Measurements from ENCODE around the gene FXYD4.

DNA sequence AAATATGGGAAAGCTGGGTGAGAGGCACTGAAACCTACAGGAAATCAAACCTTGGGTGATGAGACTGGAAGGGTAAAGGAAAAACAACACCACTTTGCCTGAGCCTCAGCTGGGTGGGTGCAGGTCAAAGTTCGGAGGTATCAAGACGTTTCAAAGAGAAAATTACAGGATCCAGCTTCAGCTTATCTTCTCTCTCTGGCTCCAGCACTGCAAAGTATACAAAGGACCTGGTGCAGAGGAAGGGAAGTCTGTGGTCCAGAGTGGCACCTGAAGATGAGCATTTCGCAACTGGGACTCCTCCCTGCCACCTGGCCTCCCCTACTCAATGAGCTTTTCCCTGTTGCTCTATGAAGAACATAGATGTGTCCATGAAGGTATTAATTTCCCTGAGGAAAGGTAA, 6.4 kb upstream of the FXYD4 start:
- TF ChIP-seq, protein P1, sequence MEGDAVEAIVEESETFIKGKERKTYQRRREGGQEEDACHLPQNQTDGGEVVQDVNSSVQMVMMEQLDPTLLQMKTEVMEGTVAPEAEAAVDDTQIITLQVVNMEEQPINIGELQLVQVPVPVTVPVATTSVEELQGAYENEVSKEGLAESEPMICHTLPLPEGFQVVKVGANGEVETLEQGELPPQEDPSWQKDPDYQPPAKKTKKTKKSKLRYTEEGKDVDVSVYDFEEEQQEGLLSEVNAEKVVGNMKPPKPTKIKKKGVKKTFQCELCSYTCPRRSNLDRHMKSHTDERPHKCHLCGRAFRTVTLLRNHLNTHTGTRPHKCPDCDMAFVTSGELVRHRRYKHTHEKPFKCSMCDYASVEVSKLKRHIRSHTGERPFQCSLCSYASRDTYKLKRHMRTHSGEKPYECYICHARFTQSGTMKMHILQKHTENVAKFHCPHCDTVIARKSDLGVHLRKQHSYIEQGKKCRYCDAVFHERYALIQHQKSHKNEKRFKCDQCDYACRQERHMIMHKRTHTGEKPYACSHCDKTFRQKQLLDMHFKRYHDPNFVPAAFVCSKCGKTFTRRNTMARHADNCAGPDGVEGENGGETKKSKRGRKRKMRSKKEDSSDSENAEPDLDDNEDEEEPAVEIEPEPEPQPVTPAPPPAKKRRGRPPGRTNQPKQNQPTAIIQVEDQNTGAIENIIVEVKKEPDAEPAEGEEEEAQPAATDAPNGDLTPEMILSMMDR (IDR thresholded peaks at IDR 0.05), result no peak
- no peak for TF ChIP-seq POLR2A (IDR thresholded peaks at IDR 0.05)
